Panc1 (cell line): Measurements from ENCODE around the gene LHFPL5. TPM values are rescaled to one million over a fixed set of nuclear protein-coding genes. Genes with fewer than 3 reads are reported as not detected.
A peak's percentile ranks its signal among the peaks of the same experiment; 100 is the strongest.

Experiments
- ATAC-seq: fragments of 200-7000 bp; cut with Tn5 transposase; 2 replicates; pipeline ENCODE4 v1.9.1; 2020; ENCODE audit warnings: mild to moderate bottlenecking, moderate library complexity
- BruUV-seq: library from RNA; stranded (reverse); fragments of 400-500 nt; replicated peaks from 2 replicates; lab custom pipeline; 2021; lab: Mats Ljungman, UMichigan
- CTCF ChIA-PET: fragments of 300-600 bp; sonication (Branson Sonifier 250); formaldehyde crosslinking; loops from one replicate; lab custom pipeline; 2022; ENCODE audit warnings: antibody characterized with exemption; lab: Charles Lee
- POLR2A ChIA-PET: fragments of 300-600 bp; sonication (Branson Sonifier 250); formaldehyde crosslinking; loops from one replicate; lab custom pipeline; 2022; ENCODE audit warnings: antibody characterized with exemption; lab: Charles Lee
- DNase-seq: peaks from one replicate; pipeline ENCODE4 v3.0.0-alpha.2; 2010; ENCODE audit warnings: low read depth, low spot score
- H3K27ac ChIP-seq: 2 replicates; pipeline ENCODE4 v1.5.1; 2011; ENCODE audit warnings: mild to moderate bottlenecking, low read length, inconsistent platforms
- H3K27me3 ChIP-seq: fragments of 200-500 bp; sonication (Bioruptor generic); 2 replicates; pipeline ENCODE4 v1.6.0; 2014; ENCODE audit warnings: low read length, inconsistent platforms; ENCODE audit not compliant: control insufficient read depth, insufficient read depth
- H3K36me3 ChIP-seq: fragments of 200-500 bp; sonication (Bioruptor generic); 2 replicates; pipeline ENCODE4 v1.5.1; 2014; ENCODE audit warnings: inconsistent platforms, mild to moderate bottlenecking, low read length, moderate library complexity; ENCODE audit not compliant: control insufficient read depth, insufficient read depth
- H3K4me1 ChIP-seq: 2 replicates; pipeline ENCODE4 v1.5.1; 2011; ENCODE audit warnings: inconsistent platforms, mild to moderate bottlenecking, low read length, moderate library complexity; ENCODE audit not compliant: control insufficient read depth, insufficient read depth
- H3K4me3 ChIP-seq, 2 experiments: 2 replicates each; pipeline ENCODE4 v1.5.1; 2011 to 2012; ENCODE audit warnings: low read depth in 2 of 2, low read length in 2 of 2, mild to moderate bottlenecking in 2 of 2, inconsistent platforms in 1 of 2, moderate library complexity in 1 of 2
- H3K9me3 ChIP-seq: fragments of 200-500 bp; sonication (Bioruptor generic); 2 replicates; pipeline ENCODE4 v1.5.1; 2014; ENCODE audit warnings: low read depth, mild to moderate bottlenecking, inconsistent platforms, low read length, moderate library complexity; ENCODE audit not compliant: control insufficient read depth, insufficient read depth
- CTCF ChIP-seq: fragments of 450-650 bp; IDR thresholded peaks from 2 replicates; pipeline ENCODE4 v1.5.1; 2017; ENCODE audit warnings: mild to moderate bottlenecking
- POLR2AphosphoS5 ChIP-seq: IDR thresholded peaks from 2 replicates; pipeline ENCODE4 v1.6.1; 2012; ENCODE audit warnings: mild to moderate bottlenecking, low read depth, low read length, moderate library complexity
- SIN3A ChIP-seq: IDR thresholded peaks from 2 replicates; pipeline ENCODE4 v1.6.1; 2012; ENCODE audit warnings: low read depth, mild to moderate bottlenecking, low read length, moderate library complexity, borderline replicate concordance; ENCODE audit not compliant: insufficient read depth
- TCF7L2 ChIP-seq: IDR thresholded peaks from 2 replicates; pipeline ENCODE4 v1.6.1; 2011; ENCODE audit warnings: mild to moderate bottlenecking, low read depth, low read length, inconsistent platforms
- in situ Hi-C: cut with HindIII; loops from 2 replicates; pipeline ENCODE4 v1.10.0; 2016; ENCODE audit warnings: low sequenced_read_pairs, low pct_unique_long_range_greater_than_20kb
- intact Hi-C: fragments of 100-400 bp; cut with micrococcal nuclease; formaldehyde crosslinking; loops from one replicate; pipeline ENCODE4 v1.10.0; 2022; ENCODE audit not compliant: unreplicated experiment
- total RNA-seq: library from RNA; stranded (reverse); gene quantifications from one replicate; pipeline ENCODE4 v1.2.1, GENCODE V29; 2021; ENCODE audit not compliant: unreplicated experiment
- TF ChIP-seq, protein P1 (sequence below), 2 experiments: IDR thresholded peaks; 2 replicates each; pipeline ENCODE4 v1.6.1; 2011 to 2012; ENCODE audit warnings: low read depth in 2 of 2, control low read depth in 1 of 2, low read length in 1 of 2, mild to moderate bottlenecking in 1 of 2, moderate library complexity in 1 of 2; ENCODE audit not compliant: insufficient read depth in 1 of 2

LHFPL5 gene
- total RNA-seq, 1 experiment from 2014 or later, result not detected

DNA sequence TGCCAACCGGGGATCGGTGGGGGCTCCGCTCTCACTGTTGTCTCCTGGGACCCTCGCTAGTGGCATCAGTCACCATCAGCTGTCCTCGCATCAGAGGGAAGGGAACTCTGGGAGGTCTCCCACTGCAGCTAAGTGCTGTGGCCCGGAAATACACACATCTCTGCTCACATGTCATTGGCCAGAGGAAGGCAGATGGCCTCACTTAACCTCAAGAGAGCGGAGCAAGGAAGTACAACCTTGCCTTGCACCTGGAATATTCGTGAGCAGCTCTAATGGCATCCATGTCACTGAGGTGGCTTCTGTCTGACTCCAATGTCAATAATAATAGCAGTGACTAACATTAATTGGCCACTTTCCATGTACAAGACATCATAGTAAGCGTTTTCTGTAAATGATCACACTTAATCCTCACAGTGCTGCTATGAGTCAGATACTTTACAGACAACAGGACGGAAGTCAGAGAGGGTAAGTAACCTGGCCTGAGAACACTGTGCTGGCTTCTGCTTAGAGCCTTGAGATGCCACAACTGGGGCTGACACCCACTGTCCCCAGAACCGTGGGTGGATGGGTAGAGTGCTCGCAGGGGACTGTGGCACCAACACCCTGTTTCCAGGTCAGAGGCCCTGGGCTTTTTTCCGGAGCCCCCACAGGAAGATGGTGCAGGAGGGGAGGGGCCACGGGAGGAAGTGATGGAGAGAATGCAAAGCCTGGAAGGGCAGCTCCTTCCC lies 6.0 kb downstream of the LHFPL5 start:
- DNase-seq, result peak; percentile 72
- ATAC-seq, result peak; percentile 71
- Histone ChIP-seq H3K27me3 (0 out of 2 replicates have a peak, but pooled peaks cover 3% of the 10 kb centered on the region), H3K4me1 (peaks cover 5% of the 10 kb centered on the region; the same call in 1 of the 2 replicates), H3K27ac (no peak overlapping the region), H3K36me3 (no peaks in the 10 kb centered on the region), H3K9me3 (no peaks in the 10 kb centered on the region), H3K4me3 (no peak overlapping the region)
- no TSS peak for BruUV-seq
- TF ChIP-seq TCF7L2, result no peak
- TF ChIP-seq CTCF, result no peak
- TF ChIP-seq, protein P1, sequence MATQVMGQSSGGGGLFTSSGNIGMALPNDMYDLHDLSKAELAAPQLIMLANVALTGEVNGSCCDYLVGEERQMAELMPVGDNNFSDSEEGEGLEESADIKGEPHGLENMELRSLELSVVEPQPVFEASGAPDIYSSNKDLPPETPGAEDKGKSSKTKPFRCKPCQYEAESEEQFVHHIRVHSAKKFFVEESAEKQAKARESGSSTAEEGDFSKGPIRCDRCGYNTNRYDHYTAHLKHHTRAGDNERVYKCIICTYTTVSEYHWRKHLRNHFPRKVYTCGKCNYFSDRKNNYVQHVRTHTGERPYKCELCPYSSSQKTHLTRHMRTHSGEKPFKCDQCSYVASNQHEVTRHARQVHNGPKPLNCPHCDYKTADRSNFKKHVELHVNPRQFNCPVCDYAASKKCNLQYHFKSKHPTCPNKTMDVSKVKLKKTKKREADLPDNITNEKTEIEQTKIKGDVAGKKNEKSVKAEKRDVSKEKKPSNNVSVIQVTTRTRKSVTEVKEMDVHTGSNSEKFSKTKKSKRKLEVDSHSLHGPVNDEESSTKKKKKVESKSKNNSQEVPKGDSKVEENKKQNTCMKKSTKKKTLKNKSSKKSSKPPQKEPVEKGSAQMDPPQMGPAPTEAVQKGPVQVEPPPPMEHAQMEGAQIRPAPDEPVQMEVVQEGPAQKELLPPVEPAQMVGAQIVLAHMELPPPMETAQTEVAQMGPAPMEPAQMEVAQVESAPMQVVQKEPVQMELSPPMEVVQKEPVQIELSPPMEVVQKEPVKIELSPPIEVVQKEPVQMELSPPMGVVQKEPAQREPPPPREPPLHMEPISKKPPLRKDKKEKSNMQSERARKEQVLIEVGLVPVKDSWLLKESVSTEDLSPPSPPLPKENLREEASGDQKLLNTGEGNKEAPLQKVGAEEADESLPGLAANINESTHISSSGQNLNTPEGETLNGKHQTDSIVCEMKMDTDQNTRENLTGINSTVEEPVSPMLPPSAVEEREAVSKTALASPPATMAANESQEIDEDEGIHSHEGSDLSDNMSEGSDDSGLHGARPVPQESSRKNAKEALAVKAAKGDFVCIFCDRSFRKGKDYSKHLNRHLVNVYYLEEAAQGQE (IDR thresholded peaks at IDR 0.05; ENCODE audit: insufficient read depth in 1 of 2, low read depth in 2 of 2, low read length in 1 of 2), result no peak
- no peak for TF ChIP-seq POLR2AphosphoS5
- TF ChIP-seq SIN3A, result no peak
- ChIA-PET CTCF (no interaction called here), POLR2A (no interaction called here)
- in situ Hi-C loops (no loop called here), intact Hi-C loops (no loop called here)

DNA sequence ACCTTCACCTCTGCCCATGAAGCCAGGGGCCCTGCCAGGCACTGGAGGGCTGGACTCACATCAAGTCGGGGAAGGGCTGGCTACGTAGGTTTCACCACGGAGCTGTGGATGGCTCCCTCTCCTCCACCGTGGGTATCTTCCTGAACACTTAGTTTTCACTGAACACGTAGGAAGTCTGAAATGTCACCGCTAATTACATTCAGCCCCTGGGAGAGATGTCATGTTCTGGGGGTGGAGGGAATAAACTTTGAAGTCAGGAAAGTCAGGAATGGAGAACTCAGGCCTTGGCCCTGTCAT lies 6.5 kb downstream of the LHFPL5 start:
- DNase-seq, result no peak
- POLR2A ChIA-PET, result no interaction called here
- no TSS peak for BruUV-seq

More for the DNA sequence above, 6.5 kb downstream of the LHFPL5 start:
- CTCF ChIA-PET, result no interaction called here
- 0 out of 2 replicates have a peak, but pooled peaks have one; percentile 24 for ATAC-seq
- Histone ChIP-seq H3K36me3 (no peaks in the 10 kb centered on the region), H3K9me3 (no peaks in the 10 kb centered on the region), H3K27ac (no peak overlapping the region), H3K4me1 (peaks cover 5% of the 10 kb centered on the region; the same call in 1 of the 2 replicates), H3K27me3 (no peaks in the 10 kb centered on the region), H3K4me3 (no peak overlapping the region)
- intact Hi-C loops, result no loop called here
- TF ChIP-seq, protein P1 (IDR thresholded peaks at IDR 0.05; ENCODE audit: insufficient read depth in 1 of 2, low read depth in 2 of 2, low read length in 1 of 2), result no peak
- TF ChIP-seq SIN3A (no peak), CTCF (no peak), POLR2AphosphoS5 (no peak), TCF7L2 (no peak)
- in situ Hi-C loops, result no loop called here
